ENCODE results near the gene CD72.

GRCh38 chr9:35657546-35658136 is 39.4 kb upstream of the CD72 start, which contains the start of gene RMRP:
- TF ChIP-seq CTCF (conservative IDR thresholded peaks at IDR 0.05; ENCODE audit: low read depth, low read length) (no peak), EZH2 (IDR thresholded peaks at IDR 0.05; ENCODE audit: low read length, unreplicated experiment) (no peak)

All from PC-3 (cell line).